Upper lobe of left lung (tissue), 6 donors: ENCODE data around the gene ARHGEF40. TPM values are rescaled to one million over a fixed set of nuclear protein-coding genes. Genes with fewer than 3 reads are reported as not detected.
A peak's percentile ranks its signal among the peaks of the same experiment; 100 is the strongest.

Experiments
- ATAC-seq, 2 donors: fragments of 200-7000 bp; cut with Tn5 transposase; one replicate each; pipeline ENCODE4 v1.9.1; 2022; ENCODE audit warnings: mild to moderate bottlenecking in 2 of 2, moderate library complexity in 2 of 2; ENCODE audit not compliant: low FRiP score in 2 of 2
- DNase-seq, 2 donors: peaks; one replicate each; pipeline ENCODE4 v3.0.0-alpha.2; 2019 to 2020
- H3K27ac ChIP-seq, 4 donors: fragments of 200-600 bp; sonication (generic); one replicate each; pipeline ENCODE4 v1.5.1; 2016 to 2019
- H3K27me3 ChIP-seq, 4 donors: fragments of 200-600 bp; sonication (generic); one replicate each; pipeline ENCODE4 v1.5.1; 2017 to 2019
- H3K36me3 ChIP-seq, 4 donors: fragments of 200-600 bp; sonication (generic); one replicate each; pipeline ENCODE4 v1.5.1; 2016 to 2019
- H3K4me1 ChIP-seq, 4 donors: fragments of 200-600 bp; sonication (generic); one replicate each; pipeline ENCODE4 v1.5.1; 2018 to 2019
- H3K4me3 ChIP-seq, 4 donors: fragments of 200-600 bp; sonication (generic); one replicate each; pipeline ENCODE4 v1.5.1; 2017 to 2019; ENCODE audit warnings: mild to moderate bottlenecking in 2 of 4, moderate library complexity in 1 of 4
- H3K9me3 ChIP-seq, 4 donors: fragments of 200-600 bp; sonication (generic); one replicate each; pipeline ENCODE4 v1.5.1; 2018 to 2019
- EP300 ChIP-seq, 4 donors: sonication (generic); formaldehyde crosslinking; IDR thresholded peaks; one replicate each; pipeline ENCODE4 v1.5.1; 2017; ENCODE audit warnings: antibody characterized with exemption in 4 of 4, control low read depth in 2 of 4
- POLR2A ChIP-seq, 4 donors: fragments of 450-650 bp; IDR thresholded peaks; one replicate each; pipeline ENCODE4 v1.5.1; 2016 to 2017; ENCODE audit warnings: antibody characterized with exemption in 4 of 4, mild to moderate bottlenecking in 2 of 4
- POLR2AphosphoS5 ChIP-seq, 2 donors: sonication (generic); formaldehyde crosslinking; IDR thresholded peaks; one replicate each; pipeline ENCODE4 v1.5.1; 2017; ENCODE audit warnings: antibody characterized with exemption in 2 of 2
- WGBS, 2 donors: methylation state at CpG; one replicate each; pipeline ENCODE4 v1.1.5; 2017 to 2018; 5-methylcytosine and 5-hydroxymethylcytosine counted together
- total RNA-seq, 6 donors: library from RNA; depleted of rRNA in 4 of 6; stranded (reverse); fragments of >200 nt in 4 of 6; gene quantifications; one replicate each; pipeline versions ENCODE4 v1.1.0 to v1.2.1, GENCODE V29; 2016 to 2021
- TF ChIP-seq, protein P1 (sequence below), 6 experiments: fragments of 450-650 bp in 4 of 6; fragments of 200-600 bp in 2 of 6; sonication (generic) in 2 of 6; IDR thresholded peaks; one replicate each; pipeline ENCODE4 v1.5.1; 2016 to 2019; ENCODE audit warnings: antibody characterized with exemption in 6 of 6
- donor health status: DM: no; HTN: no; CAD: no; lungs with moderate emphysema.
- donor health status: DM: no; HTN: yes; CAD: no; lungs with severe emphysema.

The ARHGEF40 gene
- total RNA-seq, 6 donors from 2014 or later = 24.8 to 74.4 (median 36.0) TPM

- Histone ChIP-seq H3K36me3 (peaks cover 6 to 49% (median 33%) of the 10 kb centered on the region in 4 donors), H3K9me3 (no peaks in the 10 kb centered on the region), H3K4me1 (peaks cover 11 to 35% (median 23%) of the 10 kb centered on the region in 4 donors), H3K27ac (no peak overlapping the region), H3K27me3 (no peaks in the 10 kb centered on the region), H3K4me3 (no peak overlapping the region)
- ATAC-seq (no peak), DNase-seq (peak in 1 of 2 donors; percentile 82)
- TF ChIP-seq, protein P1, sequence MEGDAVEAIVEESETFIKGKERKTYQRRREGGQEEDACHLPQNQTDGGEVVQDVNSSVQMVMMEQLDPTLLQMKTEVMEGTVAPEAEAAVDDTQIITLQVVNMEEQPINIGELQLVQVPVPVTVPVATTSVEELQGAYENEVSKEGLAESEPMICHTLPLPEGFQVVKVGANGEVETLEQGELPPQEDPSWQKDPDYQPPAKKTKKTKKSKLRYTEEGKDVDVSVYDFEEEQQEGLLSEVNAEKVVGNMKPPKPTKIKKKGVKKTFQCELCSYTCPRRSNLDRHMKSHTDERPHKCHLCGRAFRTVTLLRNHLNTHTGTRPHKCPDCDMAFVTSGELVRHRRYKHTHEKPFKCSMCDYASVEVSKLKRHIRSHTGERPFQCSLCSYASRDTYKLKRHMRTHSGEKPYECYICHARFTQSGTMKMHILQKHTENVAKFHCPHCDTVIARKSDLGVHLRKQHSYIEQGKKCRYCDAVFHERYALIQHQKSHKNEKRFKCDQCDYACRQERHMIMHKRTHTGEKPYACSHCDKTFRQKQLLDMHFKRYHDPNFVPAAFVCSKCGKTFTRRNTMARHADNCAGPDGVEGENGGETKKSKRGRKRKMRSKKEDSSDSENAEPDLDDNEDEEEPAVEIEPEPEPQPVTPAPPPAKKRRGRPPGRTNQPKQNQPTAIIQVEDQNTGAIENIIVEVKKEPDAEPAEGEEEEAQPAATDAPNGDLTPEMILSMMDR (IDR thresholded peaks at IDR 0.05) = no peak
- TF ChIP-seq POLR2A (IDR thresholded peaks at IDR 0.05) (no peak), POLR2AphosphoS5 (IDR thresholded peaks at IDR 0.05) (no peak), EP300 (IDR thresholded peaks at IDR 0.05) (no peak)
- WGBS, 2 donors = 84 to 85% methylated on average over 32 to 34 of the region's 36 CpGs
Observed at GRCh38 chr14:21093018-21093417, 22.9 kb downstream of the ARHGEF40 start.

DNA sequence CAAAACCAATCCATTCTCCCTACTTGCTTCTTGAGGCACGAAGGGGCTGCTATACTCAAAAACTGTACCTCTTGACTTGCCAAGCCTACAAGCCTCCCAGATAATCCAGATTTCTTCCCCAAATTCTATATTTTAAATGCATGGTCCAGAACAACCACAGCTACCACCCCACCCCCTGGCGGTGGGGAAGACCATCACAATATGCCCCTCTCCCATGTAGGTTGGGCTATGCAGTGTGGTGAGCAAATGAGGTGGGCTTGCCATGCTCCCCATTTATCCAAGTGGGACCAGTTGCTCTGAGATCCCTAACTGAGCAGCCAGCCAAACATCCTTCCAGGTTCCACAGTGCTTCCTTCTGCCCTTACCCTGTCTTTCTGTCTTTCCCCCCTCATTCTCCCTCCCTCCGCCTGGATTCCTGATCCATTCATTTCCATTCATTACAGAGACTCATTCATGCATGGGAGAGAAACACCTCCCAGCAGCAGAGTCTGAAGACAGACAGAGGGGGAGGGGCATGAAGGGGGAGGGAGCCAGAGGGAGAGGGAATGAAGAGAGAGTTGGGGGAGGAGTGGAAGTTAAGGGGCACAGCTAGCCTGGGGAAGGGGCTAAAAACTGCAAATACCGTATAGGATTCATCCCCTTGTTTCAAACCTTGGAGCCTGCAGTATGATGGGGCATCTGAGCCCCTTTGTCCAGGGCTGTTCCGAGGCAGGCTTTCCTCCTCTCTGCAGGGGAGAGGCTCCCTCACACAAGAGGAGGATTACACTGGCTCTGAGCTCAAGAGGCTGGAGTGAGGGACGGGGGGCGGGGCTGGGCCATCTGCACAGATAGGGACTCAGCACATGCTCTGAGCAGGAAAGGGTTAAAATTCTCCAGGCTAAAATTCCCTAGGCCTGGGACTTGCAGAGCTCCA is 23.9 kb downstream of the ARHGEF40 start:
- Histone ChIP-seq H3K27me3 (no peaks in the 10 kb centered on the region), H3K36me3 (peaks cover 3 to 42% (median 31%) of the 10 kb centered on the region in 4 donors), H3K27ac (peak overlapping the region in 1 of 4 donors; percentile 16), H3K4me1 (peaks cover 14 to 38% (median 25%) of the 10 kb centered on the region in 4 donors), H3K4me3 (no peak overlapping the region), H3K9me3 (no peaks in the 10 kb centered on the region)
- DNase-seq = no peak
- WGBS, 2 donors = 65 to 77% methylated on average over 5 of the region's 7 CpGs
- no peak for TF ChIP-seq POLR2A (IDR thresholded peaks at IDR 0.05)
- TF ChIP-seq EP300 (IDR thresholded peaks at IDR 0.05) = no peak
- no peak for TF ChIP-seq POLR2AphosphoS5 (IDR thresholded peaks at IDR 0.05)
- TF ChIP-seq, protein P1 (IDR thresholded peaks at IDR 0.05) = no peak
- no peak for ATAC-seq

- ATAC-seq (no peak), DNase-seq (no peak)
- H3K27me3 ChIP-seq = no peaks in the 10 kb centered on the region
- H3K36me3 ChIP-seq = peaks cover 3 to 26% (median 19%) of the 10 kb centered on the region in 4 donors
- no peaks in the 10 kb centered on the region for H3K9me3 ChIP-seq
- WGBS, 2 donors = 61 to 63% methylated on average over 6 of the region's 6 CpGs
- no peak for TF ChIP-seq POLR2A (IDR thresholded peaks at IDR 0.05)
- TF ChIP-seq, protein P1 (IDR thresholded peaks at IDR 0.05) = no peak
- TF ChIP-seq POLR2AphosphoS5 (IDR thresholded peaks at IDR 0.05) = peak in 1 of 2 donors; percentile 34
- no peak for TF ChIP-seq EP300 (IDR thresholded peaks at IDR 0.05)
- H3K4me3 ChIP-seq = no peak overlapping the region
- H3K27ac ChIP-seq = peak overlapping the region in 3 of 4 donors; percentile 27 to 97 (median 93)
- H3K4me1 ChIP-seq = peaks cover 23 to 46% (median 35%) of the 10 kb centered on the region in 4 donors
Observed at GRCh38 chr14:21095430-21096205, 25.5 kb downstream of the ARHGEF40 start.

DNA sequence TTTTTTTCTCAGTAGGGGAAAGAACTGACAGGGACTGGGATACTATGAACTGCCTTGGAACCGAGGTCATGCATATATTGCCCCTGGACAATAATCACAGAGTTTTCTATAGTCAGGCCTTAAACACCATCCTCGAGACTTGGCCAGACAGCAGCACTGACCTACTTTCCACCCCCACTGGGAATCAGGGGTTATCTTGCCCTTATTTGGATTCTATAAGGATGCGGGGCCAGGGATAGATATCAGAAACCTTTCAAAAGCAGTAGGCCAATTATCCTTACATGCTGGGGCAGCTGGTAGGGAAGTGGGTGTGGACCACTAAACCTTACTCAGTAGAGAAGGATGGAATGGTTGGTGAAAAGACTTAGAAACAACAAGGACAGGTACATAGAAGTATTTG is 26.3 kb downstream of the ARHGEF40 start:
- peaks cover 0 to 18% (median 11%) of the 10 kb centered on the region in 4 donors for H3K36me3 ChIP-seq
- DNase-seq = no peak
- no peak for ATAC-seq
- H3K4me3 ChIP-seq = no peak overlapping the region
- H3K4me1 ChIP-seq = peaks cover 23 to 46% (median 35%) of the 10 kb centered on the region in 4 donors
- WGBS, 2 donors = 76 to 84% methylated on average over 3 of the region's 3 CpGs
- no peaks in the 10 kb centered on the region for H3K27me3 ChIP-seq
- H3K27ac ChIP-seq = peak overlapping the region; percentile 27 to 97 (median 92)
- TF ChIP-seq EP300 (IDR thresholded peaks at IDR 0.05) = no peak
- no peak for TF ChIP-seq POLR2AphosphoS5 (IDR thresholded peaks at IDR 0.05)
- H3K9me3 ChIP-seq = no peaks in the 10 kb centered on the region
